Thoracic aorta (tissue), 2 donors: ENCODE measurements around the gene NKTR. TPM values are rescaled to one million over a fixed set of nuclear protein-coding genes. Genes with fewer than 3 reads are reported as not detected.

Experiments used
- ATAC-seq: fragments of 150-250 bp; one replicate; pipeline ENCODE4 v1.8.0; 2017; ENCODE audit warnings: low read depth; ENCODE audit not compliant: insufficient number of reproducible peaks, low FRiP score
- DNase-seq: peaks from one replicate; pipeline ENCODE4 v3.0.0-alpha.2; 2020; ENCODE audit warnings: low spot score
- H3K27ac ChIP-seq, 2 donors: fragments of 200-600 bp; sonication (generic); 1 replicate in 1 of 2; 2 replicates in 1 of 2; pipeline ENCODE4 v1.5.1; 2016; ENCODE audit warnings: mild to moderate bottlenecking in 2 of 2, moderate library complexity in 2 of 2
- H3K27me3 ChIP-seq: fragments of 200-600 bp; sonication (generic); replicated peaks from 2 replicates; pipeline ENCODE4 v1.6.0; 2016; ENCODE audit warnings: mild to moderate bottlenecking; ENCODE audit not compliant: insufficient read depth
- H3K36me3 ChIP-seq: fragments of 200-600 bp; sonication (generic); one replicate; pipeline ENCODE4 v1.5.1; 2016
- H3K4me1 ChIP-seq, 2 donors: fragments of 200-600 bp; sonication (generic); 1 replicate in 1 of 2; 2 replicates in 1 of 2; pipeline versions ENCODE4 v1.5.1 to v1.6.0; 2016; ENCODE audit warnings: low read depth in 2 of 2, mild to moderate bottlenecking in 1 of 2; ENCODE audit not compliant: control insufficient read depth in 1 of 2
- H3K4me3 ChIP-seq: fragments of 200-600 bp; sonication (generic); 2 replicates; pipeline ENCODE4 v1.5.1; 2016; ENCODE audit warnings: mild to moderate bottlenecking
- H3K9me3 ChIP-seq: fragments of 200-600 bp; sonication (generic); 2 replicates; pipeline ENCODE4 v1.5.1; 2016
- CTCF ChIP-seq: fragments of 200-600 bp; sonication (generic); IDR thresholded peaks from one replicate; pipeline ENCODE4 v1.5.1; 2019; ENCODE audit warnings: antibody characterized with exemption
- total RNA-seq, 2 donors: library from RNA; depleted of rRNA; stranded (reverse); fragments of >200 nt; gene quantifications; one replicate each; pipeline versions ENCODE4 v1.1.0 to v1.2.3, GENCODE V29; 2016

The NKTR gene
- total RNA-seq, 2 donors from 2014 or later: 159 to 210 TPM

GRCh38 chr3:42639192-42639591 is 38.7 kb downstream of the NKTR start:
- no peak for DNase-seq
- no peak for TF ChIP-seq CTCF
- Histone ChIP-seq H3K4me1 (peaks cover 0 to 21% of the 10 kb centered on the region in 2 donors), H3K36me3 (peaks cover 52% of the 10 kb centered on the region), H3K27me3 (no peaks in the 10 kb centered on the region), H3K27ac (peak overlapping the region in 1 of 2 donors; percentile 15), H3K9me3 (no peaks in the 10 kb centered on the region), H3K4me3 (no peak overlapping the region)
- no peak for ATAC-seq

GRCh38 chr3:42640129-42640528 is 39.6 kb downstream of the NKTR start:
- H3K4me1 ChIP-seq: peaks cover 0 to 21% of the 10 kb centered on the region in 2 donors
- H3K27ac ChIP-seq: no peak overlapping the region
- H3K27me3 ChIP-seq: no peaks in the 10 kb centered on the region
- no peak overlapping the region for H3K4me3 ChIP-seq
- no peaks in the 10 kb centered on the region for H3K9me3 ChIP-seq
- H3K36me3 ChIP-seq: peaks cover 58% of the 10 kb centered on the region
- ATAC-seq (no peak), DNase-seq (no peak)
- TF ChIP-seq CTCF: no peak

- Histone ChIP-seq H3K27ac (peak overlapping the region in 1 of 2 donors; percentile 34), H3K4me3 (no peak overlapping the region), H3K9me3 (no peaks in the 10 kb centered on the region), H3K36me3 (peaks cover 55% of the 10 kb centered on the region), H3K4me1 (peaks cover 0 to 21% of the 10 kb centered on the region in 2 donors), H3K27me3 (no peaks in the 10 kb centered on the region)
- no peak for ATAC-seq
- no peak for DNase-seq
- TF ChIP-seq CTCF: no peak
Observed at GRCh38 chr3:42640771-42641370, 40.4 kb downstream of the NKTR start.

- Histone ChIP-seq H3K4me3 (no peak overlapping the region), H3K36me3 (peaks cover 30% of the 10 kb centered on the region), H3K4me1 (peaks cover 20 to 55% of the 10 kb centered on the region in 2 donors), H3K27ac (no peak overlapping the region), H3K27me3 (no peaks in the 10 kb centered on the region), H3K9me3 (no peaks in the 10 kb centered on the region)
- TF ChIP-seq CTCF: no peak
- ATAC-seq (no peak), DNase-seq (no peak)
Observed at GRCh38 chr3:42647821-42648459, 47.5 kb downstream of the NKTR start.

- Histone ChIP-seq H3K27ac (no peak overlapping the region), H3K4me3 (no peak overlapping the region), H3K36me3 (peaks cover 19% of the 10 kb centered on the region), H3K27me3 (no peaks in the 10 kb centered on the region), H3K9me3 (no peaks in the 10 kb centered on the region), H3K4me1 (peaks cover 20 to 59% of the 10 kb centered on the region in 2 donors)
- DNase-seq: no peak
- ATAC-seq: no peak
- TF ChIP-seq CTCF: no peak
Observed at GRCh38 chr3:42649006-42649405, 48.5 kb downstream of the NKTR start.
